GM11168 (cell line): ENCODE data around the gene IPPK.
"Not testable (repeated sequence)": the region's sequence is repeated elsewhere in the genome, so short reads cannot be mapped to it uniquely, and the experiment has no call there.

Experiments
- in situ Hi-C: fragments of 300-500 bp; cut with MboI; formaldehyde crosslinking; loops from one replicate; pipeline ENCODE4 v1.12.0; 2022; ENCODE audit warnings: low sequenced_read_pairs; ENCODE audit not compliant: unreplicated experiment

IPPK gene

GRCh38 chr9:92641092-92641809 lies 28.7 kb downstream of the IPPK start:
- in situ Hi-C loops: loop anchor here (25.0 kb wide), 1 partner anchor 329 kb away; no protein-coding TSS in a partner anchor

- in situ Hi-C loops: loop anchor here (25.0 kb wide), 1 partner anchor 328 kb away; no protein-coding TSS in a partner anchor
Observed at GRCh38 chr9:92640398-92641091, 29.4 kb downstream of the IPPK start.

GRCh38 chr9:92639791-92640271 lies 30.1 kb downstream of the IPPK start:
- in situ Hi-C loops: loop anchor here (10.0 to 25.0 kb wide), 2 partner anchors 328 to 505 kb away; no protein-coding TSS in a partner anchor

GRCh38 chr9:92639124-92639523 lies 30.8 kb downstream of the IPPK start:
- in situ Hi-C loops: loop anchor here (10.0 to 25.0 kb wide), 2 partner anchors 327 to 504 kb away; no protein-coding TSS in a partner anchor

- in situ Hi-C loops: loop anchor here (10.0 to 25.0 kb wide), 2 partner anchors 326 to 504 kb away; no protein-coding TSS in a partner anchor
Observed at GRCh38 chr9:92638621-92639101, 31.3 kb downstream of the IPPK start.

GRCh38 chr9:92637886-92638620 lies 31.9 kb downstream of the IPPK start:
- in situ Hi-C loops: loop anchor here (10.0 to 25.0 kb wide), 2 partner anchors 326 to 503 kb away; no protein-coding TSS in a partner anchor

- in situ Hi-C loops: loop anchor here (10.0 to 25.0 kb wide), 2 partner anchors 325 to 503 kb away; no protein-coding TSS in a partner anchor
Observed at GRCh38 chr9:92637326-92637725, 32.6 kb downstream of the IPPK start.

GRCh38 chr9:92636627-92637026 lies 33.3 kb downstream of the IPPK start:
- in situ Hi-C loops: loop anchor here (10.0 to 25.0 kb wide), 2 partner anchors 324 to 502 kb away; no protein-coding TSS in a partner anchor

GRCh38 chr9:92635760-92636159 lies 34.2 kb downstream of the IPPK start:
- in situ Hi-C loops: loop anchor here (10.0 to 25.0 kb wide), 2 partner anchors 323 to 501 kb away; no protein-coding TSS in a partner anchor

GRCh38 chr9:92634712-92635605 lies 35.0 kb downstream of the IPPK start:
- in situ Hi-C loops: loop anchor here (10.0 to 25.0 kb wide), 2 partner anchors 323 to 500 kb away; no protein-coding TSS in a partner anchor

GRCh38 chr9:92633614-92634278 lies 36.2 kb downstream of the IPPK start:
- in situ Hi-C loops: loop anchor here (10.0 to 25.0 kb wide), 2 partner anchors 321 to 499 kb away; no protein-coding TSS in a partner anchor

GRCh38 chr9:92632641-92633040 lies 37.3 kb downstream of the IPPK start:
- in situ Hi-C loops: loop anchor here (10.0 to 25.0 kb wide), 2 partner anchors 320 to 498 kb away; no protein-coding TSS in a partner anchor

GRCh38 chr9:92631452-92632343 lies 38.2 kb downstream of the IPPK start:
- in situ Hi-C loops: loop anchor here (10.0 to 25.0 kb wide), 2 partner anchors 319 to 497 kb away; no protein-coding TSS in a partner anchor

GRCh38 chr9:92627651-92628050 lies 42.3 kb downstream of the IPPK start:
- in situ Hi-C loops: loop anchor here (25.0 kb wide), 1 partner anchor 315 kb away; no protein-coding TSS in a partner anchor

GRCh38 chr9:92626484-92626883 lies 43.4 kb downstream of the IPPK start:
- in situ Hi-C loops: loop anchor here (25.0 kb wide), 1 partner anchor 314 kb away; no protein-coding TSS in a partner anchor

GRCh38 chr9:92623936-92624335 lies 46.0 kb downstream of the IPPK start:
- in situ Hi-C loops: not testable (repeated sequence)

- in situ Hi-C loops: no loop called here
Observed at GRCh38 chr9:92620845-92621244, 49.1 kb downstream of the IPPK start.
